HEK293 (cell line): ENCODE measurements around the gene URGCP.

ENCODE experiments used
- CTCF ChIA-PET: fragments of 350-600 bp; formaldehyde crosslinking; extraction: SDS; loops from one replicate; lab custom pipeline; 2021; ENCODE audit warnings: antibody characterized with exemption; lab: Yijun Ruan, JAX
- POLR2A ChIA-PET: fragments of 300-600 bp; formaldehyde crosslinking; extraction: SDS; loops from one replicate; lab custom pipeline; 2020; ENCODE audit warnings: antibody characterized with exemption, inconsistent platforms; lab: Yijun Ruan, JAX
- H3K27ac ChIP-seq: fragments of 200-500 bp; sonication (Bioruptor generic); 2 replicates; pipeline ENCODE4 v1.5.1; 2014; ENCODE audit warnings: low read depth, low read length, control low read depth, inconsistent platforms; ENCODE audit errors: extremely low read depth
- H3K36me3 ChIP-seq, 2 experiments: fragments of 200-500 bp in 1 of 2; sonication (Bioruptor generic) in 1 of 2; 1 replicate in 1 of 2; 2 replicates in 1 of 2; pipeline ENCODE4 v1.5.1; 2014 to 2017; ENCODE audit warnings: inconsistent platforms in 2 of 2, low read length in 2 of 2; ENCODE audit not compliant: control insufficient read depth in 2 of 2, insufficient read depth in 1 of 2
- H3K4me1 ChIP-seq: fragments of 200-500 bp; sonication (Bioruptor generic); 2 replicates; pipeline ENCODE4 v1.5.1; 2014; ENCODE audit warnings: mild to moderate bottlenecking, low read length, inconsistent platforms; ENCODE audit not compliant: control insufficient read depth, insufficient read depth
- H3K4me3 ChIP-seq: 2 replicates; pipeline ENCODE4 v1.5.1; 2011; ENCODE audit warnings: low read depth, mild to moderate bottlenecking, control low read depth, low read length, moderate library complexity
- H3K9me3 ChIP-seq: fragments of 200-500 bp; sonication (Bioruptor generic); 2 replicates; pipeline ENCODE4 v1.5.1; 2014; ENCODE audit warnings: low read depth, low read length, inconsistent platforms; ENCODE audit not compliant: control insufficient read depth, insufficient read depth
- EGR2 ChIP-seq: fragments of 450-650 bp; formaldehyde crosslinking; IDR thresholded peaks from 2 replicates; pipeline ENCODE4 v1.5.1; 2016; ENCODE audit warnings: low read depth, missing biosample characterization, missing genetic modification characterization
- GLIS2 ChIP-seq: fragments of 450-650 bp; formaldehyde crosslinking; IDR thresholded peaks from 2 replicates; pipeline ENCODE4 v1.5.1; 2016; ENCODE audit warnings: missing biosample characterization, missing genetic modification characterization
- SALL2 ChIP-seq: fragments of 450-650 bp; formaldehyde crosslinking; IDR thresholded peaks from 2 replicates; pipeline ENCODE4 v1.5.0; 2017; ENCODE audit warnings: missing biosample characterization, mild to moderate bottlenecking, missing genetic modification characterization, borderline replicate concordance
- SP2 ChIP-seq: fragments of 450-650 bp; formaldehyde crosslinking; IDR thresholded peaks from 2 replicates; pipeline ENCODE4 v1.5.1; 2016; ENCODE audit warnings: missing biosample characterization, missing genetic modification characterization
- ZFP69B ChIP-seq: fragments of 450-650 bp; formaldehyde crosslinking; IDR thresholded peaks from 2 replicates; pipeline ENCODE4 v1.5.1; 2016; ENCODE audit warnings: missing biosample characterization, missing genetic modification characterization
- ZNF112 ChIP-seq: fragments of 450-650 bp; formaldehyde crosslinking; IDR thresholded peaks from 2 replicates; pipeline ENCODE4 v1.5.0; 2017; ENCODE audit warnings: missing biosample characterization, missing genetic modification characterization
- ZNF155 ChIP-seq: fragments of 450-650 bp; formaldehyde crosslinking; IDR thresholded peaks from 2 replicates; pipeline ENCODE4 v1.5.1; 2016; ENCODE audit warnings: missing biosample characterization, missing genetic modification characterization
- ZNF324 ChIP-seq: fragments of 450-650 bp; formaldehyde crosslinking; IDR thresholded peaks from 2 replicates; pipeline ENCODE4 v1.5.1; 2016; ENCODE audit warnings: missing biosample characterization, missing genetic modification characterization
- ZNF37A ChIP-seq: fragments of 450-650 bp; IDR thresholded peaks from 2 replicates; pipeline ENCODE4 v1.5.1; 2018; ENCODE audit warnings: missing biosample characterization, missing genetic modification characterization
- ZNF391 ChIP-seq: fragments of 450-650 bp; formaldehyde crosslinking; IDR thresholded peaks from 2 replicates; pipeline ENCODE4 v1.5.1; 2016; ENCODE audit warnings: low read depth, missing biosample characterization, missing genetic modification characterization, borderline replicate concordance
- ZNF623 ChIP-seq: fragments of 450-650 bp; formaldehyde crosslinking; IDR thresholded peaks from 2 replicates; pipeline ENCODE4 v1.5.1; 2016; ENCODE audit warnings: missing biosample characterization, missing genetic modification characterization
- ZSCAN30 ChIP-seq: fragments of 450-650 bp; IDR thresholded peaks from 2 replicates; pipeline ENCODE4 v1.5.1; 2018; ENCODE audit warnings: missing biosample characterization, mild to moderate bottlenecking, missing genetic modification characterization, moderate library complexity
- TF ChIP-seq, protein P1 (sequence below): fragments of 450-650 bp; formaldehyde crosslinking; IDR thresholded peaks from 2 replicates; pipeline ENCODE4 v1.5.1; 2016; ENCODE audit warnings: missing biosample characterization, missing genetic modification characterization, borderline replicate concordance

Gene URGCP

GRCh38 chr7:43855176-43855575, 51.2 kb downstream of the URGCP start:
- CTCF ChIA-PET = interaction anchor here (3.6 kb wide), 1 partner anchor 16 kb away, joined by 17 read pairs; no protein-coding TSS in a partner anchor
- POLR2A ChIA-PET = no interaction called here
- no peaks in the 10 kb centered on the region for H3K4me1 ChIP-seq
- no peak overlapping the region for H3K4me3 ChIP-seq
- H3K9me3 ChIP-seq = no peaks in the 10 kb centered on the region
- no peak overlapping the region for H3K27ac ChIP-seq
- H3K36me3 ChIP-seq = no peaks in the 10 kb centered on the region
- no peak for TF ChIP-seq ZNF324 (tag by site-specific recombination)
- TF ChIP-seq SP2 (tag by site-specific recombination) = no peak

DNA sequence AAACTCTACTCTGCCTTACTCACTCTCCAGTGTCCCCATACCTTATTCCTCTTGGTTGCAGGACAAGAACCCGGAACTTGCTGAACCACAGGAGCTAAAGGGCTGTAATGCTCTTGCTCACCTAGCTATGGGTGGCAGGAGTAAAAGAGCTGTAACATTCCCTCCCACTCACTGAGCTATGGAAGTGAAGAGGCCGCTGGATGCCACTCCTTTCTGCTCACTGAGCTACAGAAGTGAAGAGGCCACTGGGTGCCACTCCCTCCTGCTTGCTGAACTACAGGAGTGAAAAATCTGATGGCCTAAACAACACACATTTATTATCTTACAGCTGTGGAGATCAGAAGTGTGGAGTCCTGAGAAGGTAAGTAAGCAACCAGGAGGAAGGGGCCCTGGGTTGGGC, 54.6 kb downstream of the URGCP start:
- POLR2A ChIA-PET = no interaction called here
- H3K4me3 ChIP-seq = no peak overlapping the region
- no peaks in the 10 kb centered on the region for H3K9me3 ChIP-seq
- H3K36me3 ChIP-seq = no peaks in the 10 kb centered on the region
- CTCF ChIA-PET = interaction anchor here (0.9 to 1.5 kb wide), 2 partner anchors 12 to 122 kb away, joined by 5 to 10 read pairs; no protein-coding TSS in a partner anchor
- no peaks in the 10 kb centered on the region for H3K4me1 ChIP-seq
- no peak overlapping the region for H3K27ac ChIP-seq
- no peak for TF ChIP-seq SALL2 (tag by site-specific recombination)
- TF ChIP-seq, protein P1, sequence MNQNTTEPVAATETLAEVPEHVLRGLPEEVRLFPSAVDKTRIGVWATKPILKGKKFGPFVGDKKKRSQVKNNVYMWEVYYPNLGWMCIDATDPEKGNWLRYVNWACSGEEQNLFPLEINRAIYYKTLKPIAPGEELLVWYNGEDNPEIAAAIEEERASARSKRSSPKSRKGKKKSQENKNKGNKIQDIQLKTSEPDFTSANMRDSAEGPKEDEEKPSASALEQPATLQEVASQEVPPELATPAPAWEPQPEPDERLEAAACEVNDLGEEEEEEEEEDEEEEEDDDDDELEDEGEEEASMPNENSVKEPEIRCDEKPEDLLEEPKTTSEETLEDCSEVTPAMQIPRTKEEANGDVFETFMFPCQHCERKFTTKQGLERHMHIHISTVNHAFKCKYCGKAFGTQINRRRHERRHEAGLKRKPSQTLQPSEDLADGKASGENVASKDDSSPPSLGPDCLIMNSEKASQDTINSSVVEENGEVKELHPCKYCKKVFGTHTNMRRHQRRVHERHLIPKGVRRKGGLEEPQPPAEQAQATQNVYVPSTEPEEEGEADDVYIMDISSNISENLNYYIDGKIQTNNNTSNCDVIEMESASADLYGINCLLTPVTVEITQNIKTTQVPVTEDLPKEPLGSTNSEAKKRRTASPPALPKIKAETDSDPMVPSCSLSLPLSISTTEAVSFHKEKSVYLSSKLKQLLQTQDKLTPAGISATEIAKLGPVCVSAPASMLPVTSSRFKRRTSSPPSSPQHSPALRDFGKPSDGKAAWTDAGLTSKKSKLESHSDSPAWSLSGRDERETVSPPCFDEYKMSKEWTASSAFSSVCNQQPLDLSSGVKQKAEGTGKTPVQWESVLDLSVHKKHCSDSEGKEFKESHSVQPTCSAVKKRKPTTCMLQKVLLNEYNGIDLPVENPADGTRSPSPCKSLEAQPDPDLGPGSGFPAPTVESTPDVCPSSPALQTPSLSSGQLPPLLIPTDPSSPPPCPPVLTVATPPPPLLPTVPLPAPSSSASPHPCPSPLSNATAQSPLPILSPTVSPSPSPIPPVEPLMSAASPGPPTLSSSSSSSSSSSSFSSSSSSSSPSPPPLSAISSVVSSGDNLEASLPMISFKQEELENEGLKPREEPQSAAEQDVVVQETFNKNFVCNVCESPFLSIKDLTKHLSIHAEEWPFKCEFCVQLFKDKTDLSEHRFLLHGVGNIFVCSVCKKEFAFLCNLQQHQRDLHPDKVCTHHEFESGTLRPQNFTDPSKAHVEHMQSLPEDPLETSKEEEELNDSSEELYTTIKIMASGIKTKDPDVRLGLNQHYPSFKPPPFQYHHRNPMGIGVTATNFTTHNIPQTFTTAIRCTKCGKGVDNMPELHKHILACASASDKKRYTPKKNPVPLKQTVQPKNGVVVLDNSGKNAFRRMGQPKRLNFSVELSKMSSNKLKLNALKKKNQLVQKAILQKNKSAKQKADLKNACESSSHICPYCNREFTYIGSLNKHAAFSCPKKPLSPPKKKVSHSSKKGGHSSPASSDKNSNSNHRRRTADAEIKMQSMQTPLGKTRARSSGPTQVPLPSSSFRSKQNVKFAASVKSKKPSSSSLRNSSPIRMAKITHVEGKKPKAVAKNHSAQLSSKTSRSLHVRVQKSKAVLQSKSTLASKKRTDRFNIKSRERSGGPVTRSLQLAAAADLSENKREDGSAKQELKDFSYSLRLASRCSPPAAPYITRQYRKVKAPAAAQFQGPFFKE (tag by site-specific recombination) = no peak
- TF ChIP-seq ZNF155 (tag by site-specific recombination) = no peak
- no peak for TF ChIP-seq ZNF37A (tag by site-specific recombination)
- TF ChIP-seq EGR2 (tag by site-specific recombination) = no peak
- TF ChIP-seq GLIS2 = no peak
- no peak for TF ChIP-seq ZNF391
- no peak for TF ChIP-seq ZNF623 (tag by site-specific recombination)
- TF ChIP-seq ZSCAN30 (tag by site-specific recombination) = no peak

DNA sequence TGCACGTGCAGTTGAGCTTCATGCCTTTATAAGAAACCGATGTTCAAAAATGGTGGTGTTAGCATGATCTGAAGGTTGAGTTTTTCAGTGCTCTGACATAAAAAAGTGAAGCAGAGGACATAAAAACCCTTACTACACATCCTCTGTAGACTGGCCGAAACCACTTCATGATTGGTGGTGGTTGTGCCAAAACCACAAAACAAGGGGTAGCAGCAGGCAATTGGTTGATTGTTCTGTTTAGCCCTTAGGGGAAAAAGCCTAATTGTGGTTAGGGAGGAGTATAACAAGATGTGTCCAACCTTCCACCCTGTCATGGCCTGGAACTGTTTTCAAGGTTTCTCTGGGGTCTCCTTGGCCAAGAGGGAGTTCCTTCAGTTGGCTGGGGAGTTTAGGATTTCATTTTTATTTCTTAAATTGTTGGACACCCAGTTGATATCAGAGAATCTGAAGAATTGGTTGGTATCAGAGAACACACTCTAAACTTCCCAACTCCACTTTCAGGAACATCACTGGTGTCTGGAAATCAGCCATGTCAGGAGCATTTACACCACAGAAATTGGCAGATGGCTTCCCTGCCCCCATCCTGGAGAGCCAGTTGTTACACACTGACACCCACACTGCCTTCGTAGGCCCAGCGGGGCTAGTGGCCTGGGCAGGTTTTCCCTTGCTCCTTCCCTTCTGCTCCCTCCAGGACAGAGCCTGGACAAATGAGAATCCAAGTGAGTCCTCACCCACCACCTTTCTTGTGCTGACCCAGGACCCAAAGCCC, 55.9 kb downstream of the URGCP start:
- TF ChIP-seq ZFP69B (tag by site-specific recombination) (no peak), ZNF112 (peak; percentile 96)
- Histone ChIP-seq H3K36me3 (no peaks in the 10 kb centered on the region), H3K4me1 (no peaks in the 10 kb centered on the region), H3K4me3 (no peak overlapping the region), H3K27ac (no peak overlapping the region), H3K9me3 (no peaks in the 10 kb centered on the region)
- ChIA-PET CTCF (interaction anchor here (0.9 to 1.5 kb wide), 3 partner anchors 11 to 121 kb away, joined by 4 to 10 read pairs (median 5); no protein-coding TSS in a partner anchor), POLR2A (no interaction called here)
